ENCODE results near the gene CACFD1. TPM values are rescaled to one million over a fixed set of nuclear protein-coding genes. Genes with fewer than 3 reads are reported as not detected.

Gene CACFD1
- total and polyA plus RNA-seq, 2 of the 4 experiments (the other 2 are of a cell fraction) = 2.0 to 6.6 TPM

DNA sequence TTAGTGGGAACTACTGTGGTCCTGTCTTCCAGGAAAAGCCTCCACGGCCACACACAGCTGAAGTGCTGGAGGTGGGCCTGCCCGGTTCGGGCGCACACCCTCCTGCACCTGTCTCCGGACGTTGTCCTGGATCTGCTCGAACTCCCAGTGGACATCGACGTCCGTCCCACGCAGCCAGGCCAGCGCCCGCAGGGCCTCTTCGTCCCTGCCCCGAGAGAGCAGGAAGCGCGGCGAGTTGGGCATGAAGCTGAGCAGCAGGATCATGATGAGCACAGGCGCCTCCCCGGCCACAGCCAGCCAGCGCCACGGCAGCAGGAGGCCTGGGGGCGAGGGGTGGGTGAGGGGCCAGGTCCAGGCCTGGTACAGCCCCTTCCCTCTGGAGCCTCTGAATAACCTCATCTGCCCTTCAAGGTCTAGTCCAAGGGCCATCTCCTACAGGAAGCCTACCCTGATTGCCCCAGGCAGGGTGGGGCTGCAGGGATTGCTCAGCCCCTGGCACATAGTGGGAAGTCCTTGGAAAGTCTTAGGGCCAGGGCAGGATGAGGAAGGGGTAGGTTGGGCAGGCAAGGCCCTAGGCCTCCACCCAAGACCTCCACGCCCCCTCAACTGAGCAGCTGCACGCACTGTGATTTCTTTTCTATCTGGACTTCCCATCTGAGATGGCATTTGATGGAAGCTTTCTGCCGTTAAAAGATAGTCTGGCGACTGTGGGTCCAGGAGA is 15.7 kb downstream of the CACFD1 start:
- DNase-seq = no peak
- Histone ChIP-seq H2BK15ac (ENCODE audit: low read depth, low read length) (no peak overlapping the region), H2AFZ (replicated peaks; ENCODE audit: low read length, poor library complexity) (peak overlapping the region; percentile 29), H2BK5ac (ENCODE audit: low read depth, low read length, poor library complexity, severe bottlenecking) (no peak overlapping the region), H3K56ac (ENCODE audit: extremely low read depth, insufficient read depth, low read length) (no peak overlapping the region), H2AK5ac (ENCODE audit: low read depth, low read length) (no peak overlapping the region), H4K5ac (ENCODE audit: low read depth, low read length) (no peak overlapping the region), H2AK9ac (replicated peaks; ENCODE audit: low read depth, low read length, poor library complexity) (no peak overlapping the region), H3K4me1 (ENCODE audit: control insufficient read depth, insufficient read depth, low read length) (peaks cover 3% of the 10 kb centered on the region; the same call in 1 of the 2 replicates), H3K27ac (ENCODE audit: insufficient read depth, low read length) (no peak overlapping the region), H3K18ac (ENCODE audit: low read depth, low read length) (no peak overlapping the region), H2BK20ac (ENCODE audit: low read depth, low read length) (no peak overlapping the region), H3K4me3 (ENCODE audit: insufficient read depth, low read depth, low read length) (no peak overlapping the region), H3K36me3 (ENCODE audit: control insufficient read depth, insufficient read depth, low read length) (peaks cover 1% of the 10 kb centered on the region; the same call in 1 of the 2 replicates), H3K27me3 (ENCODE audit: control insufficient read depth, insufficient read depth, low read length) (no peaks in the 10 kb centered on the region), H3K9me3 (ENCODE audit: control insufficient read depth, insufficient read depth, low read length) (no peaks in the 10 kb centered on the region), H2BK120ac (ENCODE audit: low read depth, low read length) (no peak overlapping the region), H3K9ac (ENCODE audit: low read depth, low read length) (no peak overlapping the region), H3K4me2 (ENCODE audit: low read depth, low read length) (no peak overlapping the region), H3K79me1 (ENCODE audit: low read depth in 1 of 2, low read length in 2 of 2) (peaks cover 0 to 10% of the 10 kb centered on the region in 2 experiments; a peak in 1 of 4 replicates), H3K14ac (replicated peaks; ENCODE audit: low read depth, low read length) (no peak overlapping the region), H4K8ac (ENCODE audit: low read depth in 2 of 2, low read length in 2 of 2) (no peak overlapping the region), H3K9me1 (ENCODE audit: insufficient read depth, low read length) (no peaks in the 10 kb centered on the region), H3K23ac (ENCODE audit: low read depth, low read length) (no peak overlapping the region), H4K91ac (ENCODE audit: insufficient read depth, low read depth, low read length) (no peak overlapping the region), H4K20me1 (ENCODE audit: insufficient read depth, low read length) (no peaks in the 10 kb centered on the region), H3K4ac (ENCODE audit: low read depth, low read length) (no peak overlapping the region)
- 93% methylated on average over 14 of the region's 27 CpGs; no CpG with 5 or more reads in 1 of the 2 experiments for WGBS, 2 experiments (ENCODE audit: extremely low coverage in 2 of 2, insufficient read length in 1 of 2)
- intact Hi-C loops (cut with micrococcal nuclease) = no loop called here
- no peak for ATAC-seq (ENCODE audit: low read depth)
- POLR2A ChIA-PET (ENCODE audit: unreplicated experiment) = no interaction called here
- BruUV-seq (replicated peaks) = no TSS peak
- CTCF ChIA-PET = no interaction called here
- TF ChIP-seq POLR2A (IDR thresholded peaks at IDR 0.05; ENCODE audit: low read depth, low read length) = no peak
- TF ChIP-seq BHLHE40 (IDR thresholded peaks at IDR 0.05; ENCODE audit: low read depth, low read length) = no peak
- TF ChIP-seq CHD1 (IDR thresholded peaks at IDR 0.05; ENCODE audit: low read depth, low read length) = no peak
- in situ Hi-C loops (cut with MboI; ENCODE audit: low sequenced_read_pairs) = loop anchor here (25.0 kb wide), 1 partner anchor 438 kb away; the partner anchor contains the start of gene GTF3C5
- dilution Hi-C loops (cut with HindIII; ENCODE audit: low sequenced_read_pairs, unreplicated experiment) = no loop called here

Data from IMR-90 (cell line).